ENCODE measurements around the gene CNTN4.

CNTN4 gene

DNA sequence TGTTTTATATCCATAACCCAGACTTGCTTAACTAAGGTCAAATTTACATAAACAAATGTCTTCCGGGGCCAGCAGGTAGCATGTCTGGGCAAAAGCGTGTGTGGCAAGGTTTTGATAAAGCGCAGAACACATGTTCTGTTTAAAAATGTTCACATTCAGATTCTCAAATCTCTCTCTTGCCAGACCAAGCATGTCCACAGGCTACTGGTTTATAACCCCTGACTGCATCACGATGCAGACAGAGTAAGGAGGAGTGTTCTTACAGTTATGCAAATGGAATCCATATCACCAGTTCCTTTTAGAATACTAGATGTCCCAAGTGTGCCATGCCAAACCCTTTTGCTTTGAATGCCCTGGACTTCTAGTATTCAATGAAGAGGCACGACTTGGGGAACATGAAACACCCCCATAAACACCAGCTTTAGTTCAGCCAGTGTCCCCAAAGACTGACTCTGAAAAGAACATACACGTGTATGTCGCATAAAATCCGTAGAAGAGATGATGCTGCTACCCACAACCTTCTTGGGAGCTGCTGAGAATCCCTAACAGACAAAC is 412.0 kb downstream of the CNTN4 start:
- TF ChIP-seq, protein P1, sequence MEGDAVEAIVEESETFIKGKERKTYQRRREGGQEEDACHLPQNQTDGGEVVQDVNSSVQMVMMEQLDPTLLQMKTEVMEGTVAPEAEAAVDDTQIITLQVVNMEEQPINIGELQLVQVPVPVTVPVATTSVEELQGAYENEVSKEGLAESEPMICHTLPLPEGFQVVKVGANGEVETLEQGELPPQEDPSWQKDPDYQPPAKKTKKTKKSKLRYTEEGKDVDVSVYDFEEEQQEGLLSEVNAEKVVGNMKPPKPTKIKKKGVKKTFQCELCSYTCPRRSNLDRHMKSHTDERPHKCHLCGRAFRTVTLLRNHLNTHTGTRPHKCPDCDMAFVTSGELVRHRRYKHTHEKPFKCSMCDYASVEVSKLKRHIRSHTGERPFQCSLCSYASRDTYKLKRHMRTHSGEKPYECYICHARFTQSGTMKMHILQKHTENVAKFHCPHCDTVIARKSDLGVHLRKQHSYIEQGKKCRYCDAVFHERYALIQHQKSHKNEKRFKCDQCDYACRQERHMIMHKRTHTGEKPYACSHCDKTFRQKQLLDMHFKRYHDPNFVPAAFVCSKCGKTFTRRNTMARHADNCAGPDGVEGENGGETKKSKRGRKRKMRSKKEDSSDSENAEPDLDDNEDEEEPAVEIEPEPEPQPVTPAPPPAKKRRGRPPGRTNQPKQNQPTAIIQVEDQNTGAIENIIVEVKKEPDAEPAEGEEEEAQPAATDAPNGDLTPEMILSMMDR (IDR thresholded peaks at IDR 0.05; ENCODE audit: low read depth, low read length) = no peak
- H3K36me3 ChIP-seq = no peaks in the 10 kb centered on the region
- no peaks in the 10 kb centered on the region for H3K27me3 ChIP-seq (ENCODE audit: insufficient read depth, low read depth, severe bottlenecking)
- no peak for DNase-seq
- H3K9me3 ChIP-seq (ENCODE audit: severe bottlenecking) = no peaks in the 10 kb centered on the region
- H3K4me3 ChIP-seq (ENCODE audit: low read depth, low read length) = no peak overlapping the region
- no peak overlapping the region for H3K27ac ChIP-seq

DNA sequence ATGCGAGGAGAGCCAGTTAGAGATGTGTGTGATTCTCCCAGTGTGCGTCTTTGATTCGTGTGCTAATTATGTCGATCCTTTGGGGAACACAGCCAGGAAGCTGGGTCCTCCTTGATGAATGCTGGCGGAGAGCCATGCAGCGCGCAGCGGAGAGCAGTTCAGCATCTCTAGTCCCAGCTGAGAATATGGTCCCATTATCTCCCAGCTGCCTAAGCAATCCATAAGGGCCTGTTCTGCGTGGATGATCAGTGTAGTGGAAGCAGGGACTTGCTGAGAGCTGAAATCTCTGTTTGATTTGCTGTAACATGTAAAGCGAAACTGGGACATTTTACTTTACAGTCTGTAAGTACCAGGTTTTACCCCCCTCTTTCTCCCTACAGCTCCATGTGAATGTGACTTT is 412.7 kb downstream of the CNTN4 start:
- Histone ChIP-seq H3K9me3 (ENCODE audit: severe bottlenecking) (no peaks in the 10 kb centered on the region), H3K36me3 (no peaks in the 10 kb centered on the region), H3K27me3 (ENCODE audit: insufficient read depth, low read depth, severe bottlenecking) (no peaks in the 10 kb centered on the region), H3K27ac (no peak overlapping the region), H3K4me3 (ENCODE audit: low read depth, low read length) (no peak overlapping the region)
- DNase-seq = no peak
- TF ChIP-seq, protein P1 (IDR thresholded peaks at IDR 0.05; ENCODE audit: low read depth, low read length) = no peak

DNA sequence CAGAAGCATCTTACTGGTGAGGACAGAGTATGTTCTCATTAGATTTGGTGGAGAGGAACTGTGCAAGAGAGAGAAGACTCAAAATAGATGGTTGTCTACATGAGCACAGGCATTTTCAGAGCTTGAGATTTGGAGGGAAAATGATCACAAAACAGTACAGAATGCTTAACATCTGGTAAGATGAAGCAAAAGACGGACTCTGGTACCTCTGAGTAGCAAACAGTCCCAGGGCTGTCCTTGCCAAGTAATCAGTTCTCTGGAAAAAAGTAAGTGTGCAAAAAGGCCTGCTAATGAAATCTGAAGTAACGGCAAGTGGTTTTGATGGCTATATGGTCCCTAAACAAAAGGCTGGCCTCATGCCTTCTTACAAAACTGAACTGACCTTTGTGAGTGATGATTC is 414.2 kb downstream of the CNTN4 start:
- H3K9me3 ChIP-seq (ENCODE audit: severe bottlenecking) = no peaks in the 10 kb centered on the region

DNA sequence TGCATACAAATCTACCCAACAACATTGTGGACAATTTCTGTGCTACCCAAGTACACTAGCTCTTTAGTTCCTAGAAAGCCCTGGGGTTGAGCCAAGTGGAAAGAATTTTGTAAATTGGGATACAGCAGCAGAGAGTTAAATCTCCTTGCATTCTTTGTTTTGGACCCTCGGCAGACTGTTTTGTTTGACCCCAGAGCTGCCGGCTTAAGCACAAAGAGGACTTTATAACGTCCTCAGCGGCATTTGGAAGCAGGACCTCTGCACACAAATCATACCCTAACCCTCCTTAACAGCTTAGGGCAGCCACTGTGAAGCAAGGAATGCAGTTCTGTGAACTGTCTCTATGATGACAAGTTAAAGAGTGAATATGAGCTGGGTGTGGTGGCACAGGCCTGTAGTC is 415.3 kb downstream of the CNTN4 start:
- Histone ChIP-seq H3K9me3 (ENCODE audit: severe bottlenecking) (no peaks in the 10 kb centered on the region), H3K4me3 (ENCODE audit: low read depth, low read length) (peak overlapping the region; percentile 11), H3K36me3 (no peaks in the 10 kb centered on the region), H3K27ac (no peak overlapping the region; the same call in 1 of the 2 replicates), H3K27me3 (ENCODE audit: insufficient read depth, low read depth, severe bottlenecking) (no peaks in the 10 kb centered on the region)
- TF ChIP-seq, protein P1 (IDR thresholded peaks at IDR 0.05; ENCODE audit: low read depth, low read length) = no peak
- DNase-seq = peak; percentile 27

More for the DNA sequence above, 414.2 kb downstream of the CNTN4 start:
- Histone ChIP-seq H3K27ac (no peak overlapping the region), H3K36me3 (no peaks in the 10 kb centered on the region), H3K27me3 (ENCODE audit: insufficient read depth, low read depth, severe bottlenecking) (no peaks in the 10 kb centered on the region), H3K4me3 (ENCODE audit: low read depth, low read length) (no peak overlapping the region)
- TF ChIP-seq, protein P1 (IDR thresholded peaks at IDR 0.05; ENCODE audit: low read depth, low read length) = no peak
- no peak for DNase-seq

DNA sequence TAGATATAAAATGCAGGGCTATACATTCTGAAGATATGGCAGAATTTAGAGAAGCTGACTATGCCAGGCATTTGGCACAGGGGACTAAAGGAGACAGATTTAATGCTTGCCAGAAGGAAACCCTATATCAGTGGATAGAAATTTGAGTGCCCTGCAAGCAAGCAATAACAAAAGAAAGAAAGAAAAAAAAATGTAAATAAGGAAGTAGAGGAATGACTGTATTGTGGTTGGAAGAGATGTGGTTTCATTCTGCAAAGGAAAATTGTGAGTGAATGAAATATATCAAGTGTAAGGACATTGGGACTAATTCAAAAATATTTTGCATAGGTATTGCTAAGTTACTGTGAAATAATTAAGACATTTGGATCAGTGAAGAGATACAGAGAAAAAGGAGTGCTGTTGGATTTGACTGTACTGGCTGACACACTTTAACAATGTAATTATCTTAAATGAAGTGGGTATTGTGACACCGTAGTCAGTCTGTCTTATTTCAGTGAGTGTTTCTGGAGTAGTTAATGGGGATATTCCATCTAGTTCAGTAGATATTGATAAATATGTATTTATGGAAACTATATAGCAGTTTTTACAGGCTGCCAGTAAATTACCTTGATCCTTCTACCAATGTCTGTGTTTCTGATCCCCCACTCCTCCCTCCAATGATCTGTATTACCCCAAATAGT is 418.2 kb downstream of the CNTN4 start:
- DNase-seq = no peak
- no peak overlapping the region for H3K4me3 ChIP-seq (ENCODE audit: low read depth, low read length)
- no peak overlapping the region for H3K27ac ChIP-seq
- no peaks in the 10 kb centered on the region for H3K36me3 ChIP-seq
- TF ChIP-seq, protein P1 (IDR thresholded peaks at IDR 0.05; ENCODE audit: low read depth, low read length) = no peak
- H3K9me3 ChIP-seq (ENCODE audit: severe bottlenecking) = peaks cover 4% of the 10 kb centered on the region
- no peaks in the 10 kb centered on the region for H3K27me3 ChIP-seq (ENCODE audit: insufficient read depth, low read depth, severe bottlenecking)
